A673 (cell line): Measurements from ENCODE around the gene SPIRE1. TPM values are rescaled to one million over a fixed set of nuclear protein-coding genes. Genes with fewer than 3 reads are reported as not detected.

Source experiments
- BruUV-seq: library from RNA; stranded (reverse); fragments of 400-500 nt; replicated peaks from 2 replicates; lab custom pipeline; 2021; lab: Mats Ljungman, UMichigan
- CTCF ChIA-PET: fragments of 300-600 bp; sonication (Branson Sonifier 250); formaldehyde crosslinking; loops from one replicate; lab custom pipeline; 2022; ENCODE audit warnings: antibody characterized with exemption; lab: Charles Lee
- POLR2A ChIA-PET: fragments of 300-600 bp; sonication (Branson Sonifier 250); formaldehyde crosslinking; loops from one replicate; lab custom pipeline; 2022; ENCODE audit warnings: antibody characterized with exemption; ENCODE audit not compliant: low non-redundant PET; lab: Charles Lee
- DNase-seq: peaks from one replicate; pipeline ENCODE4 v3.0.0-alpha.2; 2015; ENCODE audit warnings: low spot score
- H3K27ac ChIP-seq: fragments of 200-600 bp; sonication (generic); 2 replicates; pipeline ENCODE4 v1.5.1; 2016; ENCODE audit warnings: mixed run types, low read depth, mild to moderate bottlenecking, mixed read lengths, antibody characterized with exemption, low read length; ENCODE audit not compliant: poor library complexity, severe bottlenecking
- H3K27me3 ChIP-seq: fragments of 200-600 bp; sonication (generic); replicated peaks from 2 replicates; pipeline ENCODE4 v1.6.1; 2017; ENCODE audit warnings: mixed run types, low read depth, mild to moderate bottlenecking, mixed read lengths, antibody characterized with exemption, low read length; ENCODE audit not compliant: insufficient read depth, poor library complexity
- H3K36me3 ChIP-seq: fragments of 200-600 bp; sonication (generic); 2 replicates; pipeline ENCODE4 v1.6.1; 2016; ENCODE audit warnings: mixed run types, mild to moderate bottlenecking, mixed read lengths, antibody characterized with exemption, low read length; ENCODE audit not compliant: insufficient read depth, poor library complexity, severe bottlenecking
- H3K4me1 ChIP-seq: fragments of 200-600 bp; sonication (generic); 2 replicates; pipeline ENCODE4 v1.6.1; 2017; ENCODE audit warnings: mixed run types, mild to moderate bottlenecking, mixed read lengths, antibody characterized with exemption, low read length; ENCODE audit not compliant: insufficient read depth, poor library complexity, severe bottlenecking
- H3K4me3 ChIP-seq: fragments of 200-600 bp; sonication (generic); 2 replicates; pipeline ENCODE4 v1.5.1; 2016; ENCODE audit warnings: low read depth, mixed run types, mild to moderate bottlenecking, mixed read lengths, low read length; ENCODE audit not compliant: poor library complexity, severe bottlenecking
- H3K9me3 ChIP-seq: fragments of 200-600 bp; sonication (generic); 2 replicates; pipeline ENCODE4 v1.6.1; 2016; ENCODE audit warnings: mixed run types, low read depth, mild to moderate bottlenecking, mixed read lengths, antibody characterized with exemption, low read length; ENCODE audit not compliant: poor library complexity, severe bottlenecking
- EZH2 ChIP-seq: fragments of 200-600 bp; sonication (generic); IDR thresholded peaks from 2 replicates; pipeline ENCODE4 v1.6.1; 2017; ENCODE audit warnings: borderline replicate concordance, low read depth, mild to moderate bottlenecking, mixed read lengths, antibody characterized with exemption, low read length; ENCODE audit not compliant: poor library complexity, severe bottlenecking
- intact Hi-C: fragments of 100-400 bp; cut with micrococcal nuclease; formaldehyde crosslinking; loops from one replicate; pipeline ENCODE4 v1.10.0; 2022; ENCODE audit not compliant: unreplicated experiment
- total RNA-seq: library from RNA; stranded (reverse); gene quantifications from 2 replicates; pipeline ENCODE4 v1.2.3, GENCODE V29; 2021
- TF ChIP-seq, protein P1 (sequence below): fragments of 300-800, 200-600 bp; sonication (generic); conservative IDR thresholded peaks from 2 replicates; pipeline ENCODE4 v1.5.1; 2017; ENCODE audit warnings: low read depth, mild to moderate bottlenecking, antibody characterized with exemption, low read length, moderate library complexity, mixed read lengths

SPIRE1 gene
- total RNA-seq, 1 experiment from 2014 or later: 18.1 TPM

DNA sequence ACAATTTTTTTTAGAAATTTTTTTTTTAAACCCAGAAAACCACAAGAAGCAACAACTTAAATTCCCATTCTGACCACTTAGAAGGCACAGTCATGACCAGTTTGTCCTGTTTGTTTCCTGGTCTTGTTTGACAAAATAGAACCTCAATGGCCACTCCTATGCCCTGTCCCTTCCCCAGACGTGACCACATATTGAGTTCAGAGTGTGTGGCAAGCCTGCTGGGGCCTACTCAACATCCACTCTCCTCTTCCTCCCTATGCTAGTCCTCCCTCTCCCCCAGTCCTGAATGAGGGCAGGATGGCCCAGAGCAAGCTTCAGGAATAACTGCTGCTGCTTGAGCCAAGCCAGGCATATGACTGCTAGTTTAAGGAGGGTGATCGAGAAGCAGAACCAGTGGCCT, 160.6 kb downstream of the SPIRE1 start:
- Histone ChIP-seq H3K36me3 (no peaks in the 10 kb centered on the region), H3K4me1 (no peaks in the 10 kb centered on the region), H3K4me3 (no peak overlapping the region), H3K9me3 (no peaks in the 10 kb centered on the region), H3K27ac (no peak overlapping the region), H3K27me3 (no peaks in the 10 kb centered on the region)
- ChIA-PET POLR2A (no interaction called here), CTCF (no interaction called here)
- BruUV-seq: no TSS peak
- DNase-seq: no peak
- TF ChIP-seq, protein P1, sequence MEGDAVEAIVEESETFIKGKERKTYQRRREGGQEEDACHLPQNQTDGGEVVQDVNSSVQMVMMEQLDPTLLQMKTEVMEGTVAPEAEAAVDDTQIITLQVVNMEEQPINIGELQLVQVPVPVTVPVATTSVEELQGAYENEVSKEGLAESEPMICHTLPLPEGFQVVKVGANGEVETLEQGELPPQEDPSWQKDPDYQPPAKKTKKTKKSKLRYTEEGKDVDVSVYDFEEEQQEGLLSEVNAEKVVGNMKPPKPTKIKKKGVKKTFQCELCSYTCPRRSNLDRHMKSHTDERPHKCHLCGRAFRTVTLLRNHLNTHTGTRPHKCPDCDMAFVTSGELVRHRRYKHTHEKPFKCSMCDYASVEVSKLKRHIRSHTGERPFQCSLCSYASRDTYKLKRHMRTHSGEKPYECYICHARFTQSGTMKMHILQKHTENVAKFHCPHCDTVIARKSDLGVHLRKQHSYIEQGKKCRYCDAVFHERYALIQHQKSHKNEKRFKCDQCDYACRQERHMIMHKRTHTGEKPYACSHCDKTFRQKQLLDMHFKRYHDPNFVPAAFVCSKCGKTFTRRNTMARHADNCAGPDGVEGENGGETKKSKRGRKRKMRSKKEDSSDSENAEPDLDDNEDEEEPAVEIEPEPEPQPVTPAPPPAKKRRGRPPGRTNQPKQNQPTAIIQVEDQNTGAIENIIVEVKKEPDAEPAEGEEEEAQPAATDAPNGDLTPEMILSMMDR: no peak
- TF ChIP-seq EZH2: no peak
- intact Hi-C loops: no loop called here

DNA sequence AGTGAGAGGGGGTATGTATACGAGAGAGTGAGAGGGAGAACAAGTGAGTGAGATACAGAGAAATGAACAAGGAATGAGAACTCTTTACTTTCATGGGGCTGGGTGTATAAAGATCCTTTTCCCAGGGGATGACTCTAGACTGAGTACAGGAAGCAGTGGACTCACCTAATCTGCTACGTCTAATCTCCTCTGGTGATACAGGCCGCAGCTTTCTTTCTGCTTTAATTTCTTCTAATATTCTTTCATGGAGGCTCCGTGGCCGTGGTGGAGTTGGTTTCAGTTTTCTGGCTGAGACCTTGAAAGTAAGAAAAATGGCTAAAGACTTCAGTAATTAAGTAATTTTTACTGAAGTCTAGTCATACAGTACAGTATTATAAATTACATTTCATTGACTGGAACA, 165.0 kb downstream of the SPIRE1 start:
- CTCF ChIA-PET: no interaction called here
- no peaks in the 10 kb centered on the region for H3K36me3 ChIP-seq
- H3K27ac ChIP-seq: no peak overlapping the region
- TF ChIP-seq, protein P1: no peak
- no peak for TF ChIP-seq EZH2
- no peak overlapping the region for H3K4me3 ChIP-seq
- intact Hi-C loops: no loop called here
- H3K27me3 ChIP-seq: no peaks in the 10 kb centered on the region
- H3K9me3 ChIP-seq: no peaks in the 10 kb centered on the region
- POLR2A ChIA-PET: no interaction called here
- BruUV-seq: no TSS peak
- peak; percentile 6 for DNase-seq
- no peaks in the 10 kb centered on the region for H3K4me1 ChIP-seq

DNA sequence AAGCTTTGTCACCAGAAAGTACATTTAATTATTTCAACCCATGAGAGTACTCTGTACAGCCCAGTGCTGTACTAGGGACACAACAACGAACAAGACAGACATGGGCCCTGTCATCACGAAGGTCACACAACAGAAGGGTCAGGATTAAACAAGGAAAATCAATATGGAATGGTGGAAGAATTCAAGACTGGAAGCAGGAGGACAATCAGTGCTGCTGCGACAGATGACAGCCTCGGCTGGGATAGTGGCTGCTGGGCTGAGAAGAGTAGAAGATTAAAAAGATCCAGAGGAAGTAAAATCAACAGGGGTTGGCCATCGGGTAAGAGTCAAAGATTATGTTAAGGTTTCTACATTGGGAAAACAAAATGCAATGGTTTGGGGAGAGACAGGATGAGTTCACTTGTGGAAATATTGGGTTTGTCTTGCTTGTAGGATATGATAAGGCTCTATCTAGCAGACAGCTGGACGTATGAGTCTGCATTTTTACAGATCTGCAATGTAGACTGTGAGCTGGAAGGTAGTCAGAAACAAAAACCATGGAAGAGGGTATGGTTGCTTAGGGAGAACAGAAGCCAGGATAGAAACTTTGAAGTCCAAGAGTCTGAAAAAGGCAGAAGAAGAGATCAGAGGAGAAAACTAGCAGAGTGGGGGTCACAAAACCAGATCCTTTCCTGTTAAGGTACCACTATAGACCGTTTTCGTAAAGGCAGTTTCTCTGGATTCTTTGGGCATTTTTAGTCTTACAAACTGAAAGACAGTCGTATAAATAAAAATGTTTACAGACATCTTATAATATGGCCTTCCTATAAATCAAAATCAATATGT, 166.1 kb downstream of the SPIRE1 start:
- Histone ChIP-seq H3K27ac (no peak overlapping the region), H3K27me3 (no peaks in the 10 kb centered on the region), H3K36me3 (no peaks in the 10 kb centered on the region), H3K4me3 (no peak overlapping the region), H3K4me1 (no peaks in the 10 kb centered on the region), H3K9me3 (no peaks in the 10 kb centered on the region)
- CTCF ChIA-PET: no interaction called here
- BruUV-seq: no TSS peak
- POLR2A ChIA-PET: no interaction called here
- intact Hi-C loops: no loop called here
- TF ChIP-seq EZH2: no peak
- TF ChIP-seq, protein P1: no peak
- no peak for DNase-seq
